HepG2 (cell line): ENCODE results near the gene CYP2U1. TPM values are rescaled to one million over a fixed set of nuclear protein-coding genes. Genes with fewer than 3 reads are reported as not detected.

ENCODE experiments used
- ATAC-seq: fragments of 200-7000 bp; cut with Tn5 transposase; 3 replicates; pipeline ENCODE4 v1.9.1; 2020; ENCODE audit warnings: mild to moderate bottlenecking, moderate library complexity
- BruUV-seq: library from RNA; stranded (reverse); fragments of 400-500 nt; replicated peaks from 2 replicates; lab custom pipeline; 2021; lab: Mats Ljungman, UMichigan
- CTCF ChIA-PET: fragments of 300-600 bp; formaldehyde crosslinking; extraction: SDS; loops from one replicate; lab custom pipeline; 2021; ENCODE audit warnings: low total read pairs, inconsistent platforms, low intra/inter-chr PET ratio; lab: Yijun Ruan, JAX
- POLR2A ChIA-PET: fragments of 350-600 bp; sonication (Branson Sonifier 250); formaldehyde crosslinking; loops from one replicate; lab custom pipeline; 2020; ENCODE audit warnings: antibody characterized with exemption, inconsistent platforms; lab: Yijun Ruan, JAX
- DNase-seq: peaks from one replicate; pipeline ENCODE4 v3.0.0-alpha.2; 2015; ENCODE audit warnings: low spot score
- FAIRE-seq: peaks from 3 replicates; lab custom pipeline; 2011; peaks lifted over from hg19 to GRCh38; lab: Jason Lieb, UNC
- H2AFZ ChIP-seq: one replicate; pipeline ENCODE4 v1.6.1; 2011; ENCODE audit warnings: low read length, inconsistent platforms
- H3K27ac ChIP-seq: fragments of 300-600 bp; 3 replicates; pipeline ENCODE4 v1.8.0; 2011; ENCODE audit warnings: mixed run types, mild to moderate bottlenecking, mixed read lengths, low read length, inconsistent platforms; ENCODE audit not compliant: insufficient read depth; ENCODE audit errors: extremely low read length
- H3K27me3 ChIP-seq, 2 experiments: fragments of 200-600 bp in 1 of 2; 2 replicates in 1 of 2; 3 replicates in 1 of 2; pipeline versions ENCODE4 v1.6.0 to v1.8.0; 2011; ENCODE audit warnings: low read length in 2 of 2, mild to moderate bottlenecking in 2 of 2, moderate library complexity in 2 of 2, inconsistent platforms in 1 of 2; ENCODE audit not compliant: insufficient read depth in 2 of 2, control insufficient read depth in 1 of 2
- H3K36me3 ChIP-seq, 2 experiments: fragments of 200-600 bp in 1 of 2; replicated peaks in 1 of 2; 2 replicates in 1 of 2; 3 replicates in 1 of 2; pipeline versions ENCODE4 v1.5.1 to v1.8.0; 2011; ENCODE audit warnings: low read length in 2 of 2, inconsistent platforms in 1 of 2; ENCODE audit not compliant: insufficient read depth in 2 of 2, control insufficient read depth in 1 of 2
- H3K4me1 ChIP-seq: 2 replicates; pipeline ENCODE4 v1.5.1; 2012; ENCODE audit warnings: low read length, inconsistent platforms; ENCODE audit not compliant: insufficient read depth
- H3K4me2 ChIP-seq: 2 replicates; pipeline ENCODE4 v1.6.0; 2011; ENCODE audit warnings: low read depth, low read length, inconsistent platforms
- H3K4me3 ChIP-seq, 3 experiments: fragments of 200-600 bp in 1 of 3; sonication (generic), shearing (Covaris generic) in 1 of 3; replicated peaks in 1 of 3; 2 replicates each; pipeline ENCODE4 v1.5.1; 2011 to 2016; ENCODE audit warnings: low read length in 3 of 3, inconsistent platforms in 2 of 3, low read depth in 2 of 3, mild to moderate bottlenecking in 2 of 3, control low read depth in 1 of 3, mixed read lengths in 1 of 3; ENCODE audit not compliant: insufficient read depth in 1 of 3
- H3K79me2 ChIP-seq: one replicate; pipeline ENCODE4 v1.6.1; 2011; ENCODE audit warnings: low read length, inconsistent platforms; ENCODE audit not compliant: insufficient read depth
- H3K9ac ChIP-seq: 2 replicates; pipeline ENCODE4 v1.6.0; 2011; ENCODE audit warnings: mild to moderate bottlenecking, low read depth, low read length, inconsistent platforms; ENCODE audit not compliant: insufficient read depth
- H3K9me3 ChIP-seq: 2 replicates; pipeline ENCODE4 v1.5.1; 2012; ENCODE audit warnings: mild to moderate bottlenecking, low read length
- H4K20me1 ChIP-seq: 2 replicates; pipeline ENCODE4 v1.6.0; 2011; ENCODE audit warnings: inconsistent platforms, mild to moderate bottlenecking, low read length, moderate library complexity; ENCODE audit not compliant: insufficient read depth
- TOPORS ChIP-seq: sonication (generic); formaldehyde crosslinking; IDR thresholded peaks from 2 replicates; pipeline ENCODE4 v1.8.0; 2023; ENCODE audit warnings: mild to moderate bottlenecking, missing genetic modification reagents
- ZBTB38 ChIP-seq: sonication (generic); formaldehyde crosslinking; IDR thresholded peaks from 2 replicates; pipeline ENCODE4 v1.5.1; 2020; ENCODE audit warnings: mild to moderate bottlenecking, missing genetic modification reagents
- ZFP90 ChIP-seq: sonication (generic); formaldehyde crosslinking; IDR thresholded peaks from 2 replicates; pipeline ENCODE4 v1.8.0; 2022; ENCODE audit warnings: missing genetic modification reagents, mild to moderate bottlenecking, inconsistent platforms, borderline replicate concordance
- WGBS: methylation state at CpG from one replicate; pipeline ENCODE4 v1.1.6; 2017; ENCODE audit warnings: low lambda C conversion rate; 5-methylcytosine and 5-hydroxymethylcytosine counted together
- in situ Hi-C: cut with HindIII; loops from 2 replicates; pipeline ENCODE4 v1.10.0; 2017; ENCODE audit warnings: low pct_unique_long_range_greater_than_20kb; ENCODE audit not compliant: extremely low pct_ligation_motif_present
- intact Hi-C: fragments of 100-400 bp; cut with micrococcal nuclease; formaldehyde crosslinking; loops from one replicate; pipeline ENCODE4 v1.10.0; 2022; ENCODE audit not compliant: unreplicated experiment
- polyA plus RNA-seq, 8 experiments: library from polyadenylated mRNA; depleted of rRNA in 3 of 8; stranded (reverse) in 7 of 8; unstranded in 1 of 8; fragments of >200 nt; fragmentation: Illumina TruSeq in 4 of 8; extraction: Trizol in 4 of 8; gene quantifications; 2 replicates each; pipeline versions ENCODE4 v1.2.1 to v1.2.3, GENCODE V29; 2011 to 2016; ENCODE audit warnings: low read depth in 4 of 8, missing spikeins in 1 of 8, mixed read lengths in 1 of 8; ENCODE audit not compliant: insufficient read depth in 1 of 8
- total RNA-seq, 5 experiments: library from RNA; depleted of rRNA; stranded (reverse); fragments of >200 nt; fragmentation: Illumina TruSeq; extraction: Trizol; gene quantifications; 2 replicates each; pipeline ENCODE4 v1.2.3, GENCODE V29; 2016; ENCODE audit warnings: low read depth in 1 of 5
- TF ChIP-seq, protein P1 (sequence below), 2 experiments: sonication (generic) in 1 of 2; formaldehyde crosslinking in 1 of 2; IDR thresholded peaks; 2 replicates each; pipeline versions ENCODE4 v1.5.1 to v1.6.1; 2011 to 2020; ENCODE audit warnings: borderline replicate concordance in 1 of 2, low read depth in 1 of 2, low read length in 1 of 2, mild to moderate bottlenecking in 1 of 2, missing genetic modification reagents in 1 of 2, moderate library complexity in 1 of 2
- TF ChIP-seq, protein P2 (sequence below): sonication (generic); formaldehyde crosslinking; IDR thresholded peaks from 2 replicates; pipeline ENCODE4 v1.8.1; 2023; ENCODE audit warnings: mild to moderate bottlenecking, missing genetic modification reagents
- TF ChIP-seq, protein P3 (sequence below): sonication (generic); formaldehyde crosslinking; IDR thresholded peaks from 2 replicates; pipeline ENCODE4 v1.4.0; 2020; ENCODE audit warnings: missing genetic modification reagents
- TF ChIP-seq, protein P4 (sequence below): sonication (generic); formaldehyde crosslinking; IDR thresholded peaks from 2 replicates; pipeline ENCODE4 v1.4.0; 2020; ENCODE audit warnings: missing genetic modification reagents
- TF ChIP-seq, protein P5 (sequence below): sonication (generic); formaldehyde crosslinking; IDR thresholded peaks from 2 replicates; pipeline ENCODE4 v1.8.1; 2022; ENCODE audit warnings: mild to moderate bottlenecking, missing genetic modification reagents

The CYP2U1 gene
- total and polyA plus RNA-seq, 2 of the 13 experiments (the other 11 are each of a cell fraction or from before 2014, with no cell fraction given): 1.4 to 3.4 TPM

DNA sequence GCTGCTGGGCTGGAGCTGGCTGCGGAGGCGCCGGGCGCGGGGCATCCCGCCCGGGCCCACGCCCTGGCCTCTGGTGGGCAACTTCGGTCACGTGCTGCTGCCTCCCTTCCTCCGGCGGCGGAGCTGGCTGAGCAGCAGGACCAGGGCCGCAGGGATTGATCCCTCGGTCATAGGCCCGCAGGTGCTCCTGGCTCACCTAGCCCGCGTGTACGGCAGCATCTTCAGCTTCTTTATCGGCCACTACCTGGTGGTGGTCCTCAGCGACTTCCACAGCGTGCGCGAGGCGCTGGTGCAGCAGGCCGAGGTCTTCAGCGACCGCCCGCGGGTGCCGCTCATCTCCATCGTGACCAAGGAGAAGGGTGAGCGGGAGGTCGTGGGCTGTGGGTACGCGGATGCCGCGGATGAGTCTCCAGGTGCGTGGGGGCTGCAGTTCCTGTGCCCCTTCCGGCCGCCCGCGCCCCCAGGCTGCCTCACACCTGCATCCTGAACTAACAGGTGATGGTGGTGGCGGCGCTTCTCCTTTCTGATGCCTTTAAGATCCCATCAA lies 499 bp downstream of the CYP2U1 start:
- no peak overlapping the region for H3K27ac ChIP-seq
- peak overlapping the region; percentile 98 for H3K4me2 ChIP-seq
- WGBS: 76% methylated on average over 19 of the region's 45 CpGs
- in situ Hi-C loops: no loop called here
- DNase-seq (no peak), FAIRE-seq (no peak), ATAC-seq (no peak)
- no peak overlapping the region for H2AFZ ChIP-seq
- no peaks in the 10 kb centered on the region for H3K9me3 ChIP-seq
- peak overlapping the region; percentile 57 to 82 (median 63) for H3K4me3 ChIP-seq
- H3K27me3 ChIP-seq: no peaks in the 10 kb centered on the region; a peak in 2 of 5 replicates
- H3K79me2 ChIP-seq: no peaks in the 10 kb centered on the region
- no TSS peak for BruUV-seq
- H4K20me1 ChIP-seq: no peaks in the 10 kb centered on the region
- ChIA-PET POLR2A (interaction anchor here (1.0 kb wide), 1 partner anchor 108 kb away, joined by 3 read pairs; no protein-coding TSS in a partner anchor), CTCF (no interaction called here)
- peak overlapping the region; percentile 58; the same call in 1 of the 2 replicates for H3K9ac ChIP-seq
- H3K36me3 ChIP-seq: no peaks in the 10 kb centered on the region
- intact Hi-C loops: loop anchor here (2.0 kb wide), 1 partner anchor 57 kb away; the partner anchor contains the start of gene HADH
- peaks cover 22% of the 10 kb centered on the region for H3K4me1 ChIP-seq
- TF ChIP-seq, protein P1, sequence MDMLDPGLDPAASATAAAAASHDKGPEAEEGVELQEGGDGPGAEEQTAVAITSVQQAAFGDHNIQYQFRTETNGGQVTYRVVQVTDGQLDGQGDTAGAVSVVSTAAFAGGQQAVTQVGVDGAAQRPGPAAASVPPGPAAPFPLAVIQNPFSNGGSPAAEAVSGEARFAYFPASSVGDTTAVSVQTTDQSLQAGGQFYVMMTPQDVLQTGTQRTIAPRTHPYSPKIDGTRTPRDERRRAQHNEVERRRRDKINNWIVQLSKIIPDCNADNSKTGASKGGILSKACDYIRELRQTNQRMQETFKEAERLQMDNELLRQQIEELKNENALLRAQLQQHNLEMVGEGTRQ (IDR thresholded peaks at IDR 0.05; ENCODE audit: low read depth, low read length): peak; percentile 46; the same call in 1 of the 2 replicates
- TF ChIP-seq, protein P1 (CRISPR knock-in tag; IDR thresholded peaks at IDR 0.05; ENCODE audit: borderline replicate concordance): no peak; the same call in 1 of the 2 replicates
- TF ChIP-seq ZBTB38 (CRISPR knock-in tag): peak; percentile 82
- TF ChIP-seq ZFP90: 0 out of 2 replicates have a peak, but pooled peaks have one; percentile 11
- TF ChIP-seq TOPORS (CRISPR knock-in tag): 0 out of 2 replicates have a peak, but pooled peaks have one; percentile 35
- TF ChIP-seq, protein P2, sequence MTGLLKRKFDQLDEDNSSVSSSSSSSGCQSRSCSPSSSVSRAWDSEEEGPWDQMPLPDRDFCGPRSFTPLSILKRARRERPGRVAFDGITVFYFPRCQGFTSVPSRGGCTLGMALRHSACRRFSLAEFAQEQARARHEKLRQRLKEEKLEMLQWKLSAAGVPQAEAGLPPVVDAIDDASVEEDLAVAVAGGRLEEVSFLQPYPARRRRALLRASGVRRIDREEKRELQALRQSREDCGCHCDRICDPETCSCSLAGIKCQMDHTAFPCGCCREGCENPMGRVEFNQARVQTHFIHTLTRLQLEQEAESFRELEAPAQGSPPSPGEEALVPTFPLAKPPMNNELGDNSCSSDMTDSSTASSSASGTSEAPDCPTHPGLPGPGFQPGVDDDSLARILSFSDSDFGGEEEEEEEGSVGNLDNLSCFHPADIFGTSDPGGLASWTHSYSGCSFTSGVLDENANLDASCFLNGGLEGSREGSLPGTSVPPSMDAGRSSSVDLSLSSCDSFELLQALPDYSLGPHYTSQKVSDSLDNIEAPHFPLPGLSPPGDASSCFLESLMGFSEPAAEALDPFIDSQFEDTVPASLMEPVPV (CRISPR knock-in tag): peak; percentile 34; the same call in 1 of the 2 replicates
- TF ChIP-seq, protein P3, sequence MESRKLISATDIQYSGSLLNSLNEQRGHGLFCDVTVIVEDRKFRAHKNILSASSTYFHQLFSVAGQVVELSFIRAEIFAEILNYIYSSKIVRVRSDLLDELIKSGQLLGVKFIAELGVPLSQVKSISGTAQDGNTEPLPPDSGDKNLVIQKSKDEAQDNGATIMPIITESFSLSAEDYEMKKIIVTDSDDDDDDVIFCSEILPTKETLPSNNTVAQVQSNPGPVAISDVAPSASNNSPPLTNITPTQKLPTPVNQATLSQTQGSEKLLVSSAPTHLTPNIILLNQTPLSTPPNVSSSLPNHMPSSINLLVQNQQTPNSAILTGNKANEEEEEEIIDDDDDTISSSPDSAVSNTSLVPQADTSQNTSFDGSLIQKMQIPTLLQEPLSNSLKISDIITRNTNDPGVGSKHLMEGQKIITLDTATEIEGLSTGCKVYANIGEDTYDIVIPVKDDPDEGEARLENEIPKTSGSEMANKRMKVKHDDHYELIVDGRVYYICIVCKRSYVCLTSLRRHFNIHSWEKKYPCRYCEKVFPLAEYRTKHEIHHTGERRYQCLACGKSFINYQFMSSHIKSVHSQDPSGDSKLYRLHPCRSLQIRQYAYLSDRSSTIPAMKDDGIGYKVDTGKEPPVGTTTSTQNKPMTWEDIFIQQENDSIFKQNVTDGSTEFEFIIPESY (CRISPR knock-in tag): peak; percentile 58; the same call in 1 of the 2 replicates
- TF ChIP-seq, protein P4, sequence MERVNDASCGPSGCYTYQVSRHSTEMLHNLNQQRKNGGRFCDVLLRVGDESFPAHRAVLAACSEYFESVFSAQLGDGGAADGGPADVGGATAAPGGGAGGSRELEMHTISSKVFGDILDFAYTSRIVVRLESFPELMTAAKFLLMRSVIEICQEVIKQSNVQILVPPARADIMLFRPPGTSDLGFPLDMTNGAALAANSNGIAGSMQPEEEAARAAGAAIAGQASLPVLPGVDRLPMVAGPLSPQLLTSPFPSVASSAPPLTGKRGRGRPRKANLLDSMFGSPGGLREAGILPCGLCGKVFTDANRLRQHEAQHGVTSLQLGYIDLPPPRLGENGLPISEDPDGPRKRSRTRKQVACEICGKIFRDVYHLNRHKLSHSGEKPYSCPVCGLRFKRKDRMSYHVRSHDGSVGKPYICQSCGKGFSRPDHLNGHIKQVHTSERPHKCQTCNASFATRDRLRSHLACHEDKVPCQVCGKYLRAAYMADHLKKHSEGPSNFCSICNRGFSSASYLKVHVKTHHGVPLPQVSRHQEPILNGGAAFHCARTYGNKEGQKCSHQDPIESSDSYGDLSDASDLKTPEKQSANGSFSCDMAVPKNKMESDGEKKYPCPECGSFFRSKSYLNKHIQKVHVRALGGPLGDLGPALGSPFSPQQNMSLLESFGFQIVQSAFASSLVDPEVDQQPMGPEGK: 0 out of 2 replicates have a peak, but pooled peaks have one; percentile 13
- TF ChIP-seq, protein P5, sequence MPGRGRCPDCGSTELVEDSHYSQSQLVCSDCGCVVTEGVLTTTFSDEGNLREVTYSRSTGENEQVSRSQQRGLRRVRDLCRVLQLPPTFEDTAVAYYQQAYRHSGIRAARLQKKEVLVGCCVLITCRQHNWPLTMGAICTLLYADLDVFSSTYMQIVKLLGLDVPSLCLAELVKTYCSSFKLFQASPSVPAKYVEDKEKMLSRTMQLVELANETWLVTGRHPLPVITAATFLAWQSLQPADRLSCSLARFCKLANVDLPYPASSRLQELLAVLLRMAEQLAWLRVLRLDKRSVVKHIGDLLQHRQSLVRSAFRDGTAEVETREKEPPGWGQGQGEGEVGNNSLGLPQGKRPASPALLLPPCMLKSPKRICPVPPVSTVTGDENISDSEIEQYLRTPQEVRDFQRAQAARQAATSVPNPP: no peak
